Suppressor macrophage treated with lipopolysaccharide for 1 hour (primary cell): ENCODE measurements around the gene RIN2.

Source experiments
- DNase-seq, 3 donors: peaks; one replicate each; pipeline ENCODE4 v3.0.0-alpha.2; 2020 to 2022

Gene RIN2

GRCh38 chr20:19767070-19767469, 9.0 kb downstream of the RIN2 start:
- DNase-seq: no peak

GRCh38 chr20:19768325-19768842, 10.3 kb downstream of the RIN2 start:
- no peak for DNase-seq

GRCh38 chr20:19769507-19769906, 11.4 kb downstream of the RIN2 start:
- DNase-seq: no peak

- no peak for DNase-seq
These were observed 12.3 kb downstream of the RIN2 start for GRCh38 chr20:19770375-19770774.

- no peak for DNase-seq
These were observed 13.0 kb downstream of the RIN2 start for GRCh38 chr20:19771031-19771430.

GRCh38 chr20:19773471-19773870, 15.4 kb downstream of the RIN2 start:
- no peak for DNase-seq

GRCh38 chr20:19774135-19774933, 16.3 kb downstream of the RIN2 start:
- no peak for DNase-seq

- DNase-seq: no peak
These were observed 17.5 kb downstream of the RIN2 start for GRCh38 chr20:19775353-19776253.

- DNase-seq: no peak
These were observed 19.3 kb downstream of the RIN2 start for GRCh38 chr20:19777315-19777714.

- no peak for DNase-seq
These were observed 19.9 kb downstream of the RIN2 start for GRCh38 chr20:19777981-19778380.

GRCh38 chr20:19778404-19778803, 20.3 kb downstream of the RIN2 start:
- no peak for DNase-seq

GRCh38 chr20:19779634-19780033, 21.6 kb downstream of the RIN2 start:
- DNase-seq: no peak

GRCh38 chr20:19780261-19780660, 22.2 kb downstream of the RIN2 start:
- no peak for DNase-seq

- DNase-seq: no peak
These were observed 23.2 kb downstream of the RIN2 start for GRCh38 chr20:19781235-19781634.

GRCh38 chr20:19782669-19783068, 24.6 kb downstream of the RIN2 start:
- DNase-seq: no peak

- DNase-seq: no peak
These were observed 25.9 kb downstream of the RIN2 start for GRCh38 chr20:19783966-19784401.

GRCh38 chr20:19784511-19785172, 26.6 kb downstream of the RIN2 start:
- peak; percentile 86 to 92 (median 90) for DNase-seq

- DNase-seq: peak; percentile 53 to 74 (median 61)
These were observed 27.3 kb downstream of the RIN2 start for GRCh38 chr20:19785173-19785982.

- DNase-seq: no peak
These were observed 27.9 kb downstream of the RIN2 start for GRCh38 chr20:19785983-19786285.

GRCh38 chr20:19786311-19786710, 28.3 kb downstream of the RIN2 start:
- DNase-seq: peak in 2 of 3 donors; percentile 12 to 22

GRCh38 chr20:19787366-19787765, 29.3 kb downstream of the RIN2 start:
- no peak for DNase-seq

GRCh38 chr20:19789009-19789408, 31.0 kb downstream of the RIN2 start:
- DNase-seq: no peak
